GM12873 (cell line): ENCODE measurements around the gene ROR2.

ENCODE experiments used
- TF ChIP-seq, protein P1 (sequence below): IDR thresholded peaks from 2 replicates; pipeline ENCODE4 v1.5.1; 2012; ENCODE audit warnings: low read depth, mild to moderate bottlenecking, moderate library complexity, low read length, control low read depth; ENCODE audit not compliant: insufficient read depth; ENCODE audit errors: missing control alignments

The ROR2 gene

GRCh38 chr9:91896513-91897121, 53.4 kb downstream of the ROR2 start:
- TF ChIP-seq, protein P1, sequence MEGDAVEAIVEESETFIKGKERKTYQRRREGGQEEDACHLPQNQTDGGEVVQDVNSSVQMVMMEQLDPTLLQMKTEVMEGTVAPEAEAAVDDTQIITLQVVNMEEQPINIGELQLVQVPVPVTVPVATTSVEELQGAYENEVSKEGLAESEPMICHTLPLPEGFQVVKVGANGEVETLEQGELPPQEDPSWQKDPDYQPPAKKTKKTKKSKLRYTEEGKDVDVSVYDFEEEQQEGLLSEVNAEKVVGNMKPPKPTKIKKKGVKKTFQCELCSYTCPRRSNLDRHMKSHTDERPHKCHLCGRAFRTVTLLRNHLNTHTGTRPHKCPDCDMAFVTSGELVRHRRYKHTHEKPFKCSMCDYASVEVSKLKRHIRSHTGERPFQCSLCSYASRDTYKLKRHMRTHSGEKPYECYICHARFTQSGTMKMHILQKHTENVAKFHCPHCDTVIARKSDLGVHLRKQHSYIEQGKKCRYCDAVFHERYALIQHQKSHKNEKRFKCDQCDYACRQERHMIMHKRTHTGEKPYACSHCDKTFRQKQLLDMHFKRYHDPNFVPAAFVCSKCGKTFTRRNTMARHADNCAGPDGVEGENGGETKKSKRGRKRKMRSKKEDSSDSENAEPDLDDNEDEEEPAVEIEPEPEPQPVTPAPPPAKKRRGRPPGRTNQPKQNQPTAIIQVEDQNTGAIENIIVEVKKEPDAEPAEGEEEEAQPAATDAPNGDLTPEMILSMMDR: no peak

DNA sequence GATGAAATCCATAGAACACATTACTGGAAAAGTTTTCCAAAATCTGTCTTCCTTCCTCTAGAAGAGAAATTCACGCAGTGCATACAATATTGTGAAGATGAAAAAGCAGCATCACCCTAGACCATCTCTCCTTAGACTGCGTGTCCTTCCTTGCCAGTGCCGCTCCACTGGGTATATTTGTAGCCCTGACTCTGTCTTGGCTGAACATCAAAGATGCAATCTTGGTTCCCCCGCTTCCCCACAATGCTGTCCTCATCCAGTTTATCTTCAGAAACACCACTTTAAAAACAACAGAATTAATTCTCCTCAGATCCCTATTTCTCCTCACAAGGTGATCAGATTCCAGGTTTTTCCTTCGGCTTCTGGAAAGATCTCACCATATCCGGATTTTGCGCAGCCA, 53.9 kb downstream of the ROR2 start:
- TF ChIP-seq, protein P1: no peak

DNA sequence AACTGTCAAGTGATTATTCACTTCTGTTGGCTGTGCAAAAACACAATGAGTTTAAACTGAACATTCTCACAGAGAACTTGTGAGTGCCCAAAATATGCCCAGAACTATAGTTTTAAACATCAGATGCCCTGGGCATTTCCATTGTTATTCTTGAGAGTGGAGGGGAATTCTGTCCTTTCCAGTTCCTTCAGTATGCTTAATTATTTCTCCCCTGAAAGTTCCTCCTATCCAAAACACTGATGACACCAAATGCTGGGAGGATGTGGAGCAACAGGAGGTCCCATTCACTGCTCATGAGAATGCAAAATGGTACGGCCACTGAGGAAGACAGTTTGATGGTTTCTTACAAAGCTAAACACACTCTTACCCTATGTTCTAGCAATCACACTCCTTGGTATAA, 55.5 kb downstream of the ROR2 start:
- TF ChIP-seq, protein P1: no peak

- TF ChIP-seq, protein P1: no peak
Measured at GRCh38 chr9:91894023-91894422, 56.0 kb downstream of the ROR2 start.

DNA sequence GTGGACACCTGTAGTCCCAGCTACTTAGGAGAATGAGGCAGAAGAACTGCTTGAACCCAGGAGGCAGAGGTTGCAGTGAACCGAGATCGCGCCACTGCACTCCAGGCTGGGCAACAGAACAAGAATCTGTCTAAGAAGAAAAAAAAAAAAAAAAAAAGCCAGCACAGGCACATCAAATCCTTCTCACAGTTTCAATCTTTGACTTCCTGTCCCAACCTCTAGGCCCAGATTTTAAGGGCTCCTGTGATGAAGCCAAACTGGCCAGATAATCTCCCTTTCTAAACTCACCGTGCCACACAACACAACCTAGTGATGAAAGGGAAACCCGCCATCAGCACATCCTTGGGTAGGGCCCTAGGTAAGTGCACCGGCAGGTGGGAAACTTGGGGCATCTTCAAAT, 58.1 kb downstream of the ROR2 start:
- TF ChIP-seq, protein P1: no peak

DNA sequence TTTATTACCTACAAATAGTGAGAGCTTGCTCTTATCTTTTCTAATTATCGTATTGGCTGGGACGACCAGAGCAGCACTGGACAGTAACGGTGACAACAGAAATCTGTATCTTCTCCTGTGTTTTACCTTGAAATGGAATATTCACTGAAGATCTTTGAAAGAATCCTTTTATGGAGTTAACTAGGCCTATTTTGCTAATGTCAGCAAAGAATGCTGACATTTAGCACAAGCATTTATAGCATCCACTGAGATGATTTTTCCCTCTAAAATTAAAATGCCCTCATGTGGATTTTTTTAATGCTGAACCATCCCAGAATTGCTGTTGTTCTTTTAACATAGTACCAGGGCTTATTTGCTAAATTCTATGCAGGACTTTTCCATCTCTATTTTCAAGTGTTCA, 59.4 kb downstream of the ROR2 start:
- TF ChIP-seq, protein P1: no peak

- TF ChIP-seq, protein P1: peak; percentile 16
Measured at GRCh38 chr9:91889161-91889911, 60.7 kb downstream of the ROR2 start.
